AG04450 (cell line): ENCODE measurements around the gene PIGV. TPM values are rescaled to one million over a fixed set of nuclear protein-coding genes. Genes with fewer than 3 reads are reported as not detected.

Source experiments
- CTCF ChIA-PET: fragments of 300-600, 350-600 bp; formaldehyde crosslinking; extraction: SDS; loops from one replicate; lab custom pipeline; 2022; ENCODE audit warnings: antibody characterized with exemption, inconsistent platforms; lab: Charles Lee
- POLR2A ChIA-PET: fragments of 350-600 bp; formaldehyde crosslinking; extraction: SDS; loops from one replicate; lab custom pipeline; 2021; ENCODE audit warnings: antibody characterized with exemption, inconsistent platforms; lab: Yijun Ruan, JAX
- DNase-seq: peaks from one replicate; pipeline ENCODE4 v3.0.0-alpha.2; 2011; ENCODE audit warnings: low read depth, low spot score
- H3K27ac ChIP-seq: one replicate; pipeline ENCODE4 v1.5.1; 2012; ENCODE audit warnings: low read depth, low read length, control low read depth
- H3K27me3 ChIP-seq: one replicate; pipeline ENCODE4 v1.6.0; 2012; ENCODE audit warnings: low read length; ENCODE audit not compliant: control insufficient read depth, insufficient read depth
- H3K4me3 ChIP-seq: 2 replicates; pipeline ENCODE4 v1.5.1; 2011; ENCODE audit warnings: mild to moderate bottlenecking, low read depth, low read length, control low read depth
- H3K9me3 ChIP-seq: 2 replicates; pipeline ENCODE4 v1.5.1; 2012; ENCODE audit warnings: low read length; ENCODE audit not compliant: control insufficient read depth, insufficient read depth
- CTCF ChIP-seq: IDR thresholded peaks from 2 replicates; pipeline ENCODE4 v1.5.1; 2011; ENCODE audit warnings: low read depth, low read length, control low read depth, inconsistent platforms
- polyA plus RNA-seq: library from polyadenylated mRNA; depleted of rRNA; stranded (reverse); fragments of >200 nt; gene quantifications from 2 replicates; pipeline ENCODE4 v1.2.3, GENCODE V29; 2011

The PIGV gene
- polyA plus RNA-seq, 1 experiment = 17.8 TPM

DNA sequence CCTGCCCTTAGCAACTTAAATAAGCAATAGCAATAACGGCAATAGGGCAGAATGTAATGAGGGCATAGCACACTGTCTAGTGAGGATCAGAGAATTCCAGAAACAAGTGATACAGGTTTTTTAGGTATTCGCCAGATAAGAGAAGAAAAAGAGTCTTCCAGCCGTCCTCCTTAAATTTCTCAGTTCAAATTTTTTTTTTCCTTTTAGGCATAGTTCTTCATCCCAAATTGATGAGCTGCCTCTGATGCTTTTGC is 1.8 kb downstream of the PIGV start:
- no peak for TF ChIP-seq CTCF
- CTCF ChIA-PET = interaction anchor here (0.6 to 8.4 kb wide), 22 partner anchors 10 to 251 kb away, joined by 3 to 424 read pairs (median 4); no protein-coding TSS in a partner anchor
- no peaks in the 10 kb centered on the region for H3K27me3 ChIP-seq
- no peak for DNase-seq
- H3K27ac ChIP-seq = no peak overlapping the region
- H3K4me3 ChIP-seq = no peak overlapping the region
- POLR2A ChIA-PET = interaction anchor here (1.1 to 3.2 kb wide), 3 partner anchors 10 to 96 kb away, joined by 3 to 17 read pairs (median 4); no protein-coding TSS in a partner anchor
- H3K9me3 ChIP-seq = no peaks in the 10 kb centered on the region

DNA sequence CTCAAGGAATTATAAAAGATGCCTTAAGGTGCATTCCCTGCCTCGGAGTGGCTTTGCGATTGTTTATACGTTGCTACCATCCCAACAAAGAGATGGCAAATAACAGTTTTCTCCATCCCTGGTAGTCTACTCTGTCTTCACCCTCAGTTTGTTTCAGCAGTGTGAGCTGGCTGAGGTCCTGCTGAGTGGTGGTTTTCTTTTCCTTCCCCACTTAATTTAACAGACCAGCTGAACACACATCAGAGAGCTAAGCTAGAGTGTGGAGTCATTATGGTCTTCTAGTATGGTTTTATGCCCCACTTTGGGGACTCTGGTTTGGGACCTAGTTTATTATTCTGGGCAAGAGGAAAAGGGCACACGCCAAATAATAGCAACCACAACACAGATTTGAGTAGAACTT is 2.2 kb downstream of the PIGV start:
- ChIA-PET POLR2A (interaction anchor here (1.1 to 3.2 kb wide), 2 partner anchors 92 to 97 kb away, joined by 3 to 17 read pairs; no protein-coding TSS in a partner anchor), CTCF (interaction anchor here (0.7 to 8.4 kb wide), 20 partner anchors 10 to 251 kb away, joined by 3 to 424 read pairs (median 4); no protein-coding TSS in a partner anchor)
- H3K9me3 ChIP-seq = no peaks in the 10 kb centered on the region
- H3K27ac ChIP-seq = no peak overlapping the region
- no peak for DNase-seq
- H3K27me3 ChIP-seq = no peaks in the 10 kb centered on the region
- H3K4me3 ChIP-seq = no peak overlapping the region
- no peak for TF ChIP-seq CTCF

- Histone ChIP-seq H3K4me3 (no peak overlapping the region), H3K9me3 (no peaks in the 10 kb centered on the region), H3K27me3 (no peaks in the 10 kb centered on the region), H3K27ac (no peak overlapping the region)
- no peak for DNase-seq
- CTCF ChIA-PET = interaction anchor here (0.6 to 8.4 kb wide), 16 partner anchors 9 to 252 kb away, joined by 3 to 424 read pairs (median 4); no protein-coding TSS in a partner anchor
- TF ChIP-seq CTCF = no peak
- POLR2A ChIA-PET = interaction anchor here (1.1 to 3.2 kb wide), 2 partner anchors 93 to 97 kb away, joined by 3 to 17 read pairs; no protein-coding TSS in a partner anchor
Observed at GRCh38 chr1:26790551-26790953, 2.8 kb downstream of the PIGV start.

- ChIA-PET CTCF (interaction anchor here (0.6 to 8.4 kb wide), 9 partner anchors 9 to 253 kb away, joined by 3 to 424 read pairs (median 4); no protein-coding TSS in a partner anchor), POLR2A (no interaction called here)
- DNase-seq = no peak
- no peak for TF ChIP-seq CTCF
- Histone ChIP-seq H3K9me3 (no peaks in the 10 kb centered on the region), H3K27ac (no peak overlapping the region), H3K27me3 (no peaks in the 10 kb centered on the region), H3K4me3 (no peak overlapping the region)
Observed at GRCh38 chr1:26791148-26791547, 3.4 kb downstream of the PIGV start.

DNA sequence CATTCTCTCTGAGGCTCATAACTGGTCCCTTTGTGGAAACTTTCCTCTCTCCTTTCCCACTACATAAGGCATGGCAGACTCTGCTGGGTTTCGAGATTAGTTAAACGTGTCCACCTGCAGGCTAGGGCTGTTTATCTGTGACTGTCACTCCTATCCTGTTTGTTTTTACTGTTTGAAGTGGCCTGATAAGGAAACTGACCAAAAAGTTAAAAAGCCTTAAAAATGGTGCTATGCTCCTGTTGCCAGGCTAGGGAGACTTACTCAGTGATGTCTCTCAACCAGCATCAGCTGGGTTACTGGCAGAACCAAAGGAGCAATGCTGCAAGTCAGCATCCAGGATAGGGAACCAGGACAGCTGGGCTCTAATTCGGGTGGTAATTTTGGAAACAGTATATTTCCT is 3.9 kb downstream of the PIGV start:
- Histone ChIP-seq H3K9me3 (no peaks in the 10 kb centered on the region), H3K27me3 (no peaks in the 10 kb centered on the region), H3K27ac (no peak overlapping the region), H3K4me3 (no peak overlapping the region)
- POLR2A ChIA-PET = no interaction called here
- CTCF ChIA-PET = interaction anchor here (0.7 to 8.4 kb wide), 4 partner anchors 8 to 189 kb away, joined by 3 to 424 read pairs (median 22); no protein-coding TSS in a partner anchor
- TF ChIP-seq CTCF = no peak
- DNase-seq = no peak
